GM19397 (cell line): ENCODE data around the gene PLXNA2.

Experiments used
- ATAC-seq: cut with Tn5 transposase; IDR thresholded peaks from one replicate; pipeline ENCODE4 v1.9.1; 2021; ENCODE audit warnings: mild to moderate bottlenecking, moderate library complexity; ENCODE audit not compliant: unreplicated experiment

The PLXNA2 gene

GRCh38 chr1:208225954-208226937, 17.9 kb downstream of the PLXNA2 start:
- ATAC-seq = no peak

GRCh38 chr1:208224192-208224713, 19.9 kb downstream of the PLXNA2 start:
- ATAC-seq = no peak

- no peak for ATAC-seq
Observed at GRCh38 chr1:208223136-208223535, 21.0 kb downstream of the PLXNA2 start.

GRCh38 chr1:208222376-208223126, 21.6 kb downstream of the PLXNA2 start:
- ATAC-seq = no peak

GRCh38 chr1:208221291-208221622, 22.9 kb downstream of the PLXNA2 start:
- ATAC-seq = no peak

- ATAC-seq = no peak
Observed at GRCh38 chr1:208219659-208220282, 24.4 kb downstream of the PLXNA2 start.

- no peak for ATAC-seq
Observed at GRCh38 chr1:208219098-208219658, 25.0 kb downstream of the PLXNA2 start.

- no peak for ATAC-seq
Observed at GRCh38 chr1:208218237-208219097, 25.7 kb downstream of the PLXNA2 start.

GRCh38 chr1:208217781-208218180, 26.4 kb downstream of the PLXNA2 start:
- no peak for ATAC-seq

GRCh38 chr1:208216806-208217205, 27.4 kb downstream of the PLXNA2 start:
- ATAC-seq = no peak

- ATAC-seq = no peak
Observed at GRCh38 chr1:208216062-208216461, 28.1 kb downstream of the PLXNA2 start.

- no peak for ATAC-seq
Observed at GRCh38 chr1:208215393-208215792, 28.8 kb downstream of the PLXNA2 start.

- ATAC-seq = no peak
Observed at GRCh38 chr1:208213786-208214185, 30.4 kb downstream of the PLXNA2 start.

GRCh38 chr1:208212893-208213292, 31.3 kb downstream of the PLXNA2 start:
- ATAC-seq = no peak

GRCh38 chr1:208211921-208212843, 32.0 kb downstream of the PLXNA2 start:
- ATAC-seq = no peak

- no peak for ATAC-seq
Observed at GRCh38 chr1:208209896-208210589, 34.1 kb downstream of the PLXNA2 start.

GRCh38 chr1:208209286-208209685, 34.9 kb downstream of the PLXNA2 start:
- no peak for ATAC-seq

GRCh38 chr1:208208132-208208487, 36.1 kb downstream of the PLXNA2 start:
- no peak for ATAC-seq
